DMS79 (cell line): Measurements from ENCODE around the gene TEAD2.

Experiments used
- DNase-seq: peaks from one replicate; lab custom pipeline; 2025; lab: John Stamatoyannopoulos, UW

Gene TEAD2

DNA sequence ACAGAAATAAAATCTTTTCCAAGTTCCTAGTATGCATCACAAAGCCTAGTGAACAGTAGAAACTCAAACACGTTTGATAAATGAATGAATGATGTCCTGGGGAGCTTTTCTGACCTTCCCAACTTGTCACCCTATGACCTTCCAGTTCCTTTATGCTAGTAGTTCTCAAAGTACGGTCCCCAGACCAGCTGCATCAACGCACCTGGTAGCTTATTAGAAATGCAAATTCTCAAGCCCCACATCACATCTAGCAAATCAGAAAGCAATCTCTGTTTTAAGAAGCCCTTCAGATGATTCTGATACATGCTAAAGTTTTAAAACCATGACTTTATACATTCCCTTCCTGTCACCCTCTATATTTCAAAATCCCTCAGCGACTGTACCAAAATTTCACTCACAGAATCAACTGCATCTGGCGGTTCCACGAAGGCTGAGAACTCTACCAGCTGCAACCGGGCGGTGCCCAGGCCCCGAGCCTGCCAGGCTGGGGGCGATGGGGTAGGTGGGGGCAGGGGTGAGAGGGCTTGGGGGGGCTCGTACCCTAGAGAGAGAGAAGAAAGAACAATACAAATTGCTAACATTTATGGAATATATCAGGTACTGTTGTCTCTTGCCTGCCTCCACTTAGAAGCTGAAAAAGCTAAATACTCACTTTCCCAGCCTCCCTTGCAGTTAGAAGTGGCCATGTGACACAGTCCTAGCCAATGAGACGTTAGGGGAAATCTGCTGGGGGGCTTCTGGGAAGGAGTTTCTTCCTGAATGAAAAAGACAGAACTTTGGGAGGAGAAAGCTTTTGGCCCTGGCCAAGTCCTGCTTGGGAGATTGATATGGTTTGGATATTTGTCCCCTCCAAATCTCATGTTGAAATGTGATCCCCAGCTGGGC lies 13.7 kb downstream of the TEAD2 start:
- no peak for DNase-seq

DNA sequence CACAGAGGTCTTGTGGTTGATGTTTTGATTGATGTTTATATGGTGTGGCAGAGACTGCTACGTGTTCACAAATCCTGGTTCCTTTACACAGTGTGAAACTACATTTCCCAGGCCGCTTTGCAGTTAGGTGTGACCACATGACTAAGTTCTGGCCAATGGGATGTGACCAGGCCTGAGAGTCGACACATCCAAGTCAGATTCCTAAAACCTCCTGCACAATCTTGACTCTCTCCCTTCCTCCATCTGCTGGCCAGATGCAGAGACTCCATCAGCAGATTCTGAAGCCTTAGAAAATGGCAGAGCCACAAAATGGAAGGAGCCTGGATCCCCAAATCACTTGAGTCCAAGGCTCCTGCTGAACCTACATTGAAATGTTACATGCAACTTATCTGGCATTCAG lies 14.4 kb downstream of the TEAD2 start:
- DNase-seq = no peak

DNA sequence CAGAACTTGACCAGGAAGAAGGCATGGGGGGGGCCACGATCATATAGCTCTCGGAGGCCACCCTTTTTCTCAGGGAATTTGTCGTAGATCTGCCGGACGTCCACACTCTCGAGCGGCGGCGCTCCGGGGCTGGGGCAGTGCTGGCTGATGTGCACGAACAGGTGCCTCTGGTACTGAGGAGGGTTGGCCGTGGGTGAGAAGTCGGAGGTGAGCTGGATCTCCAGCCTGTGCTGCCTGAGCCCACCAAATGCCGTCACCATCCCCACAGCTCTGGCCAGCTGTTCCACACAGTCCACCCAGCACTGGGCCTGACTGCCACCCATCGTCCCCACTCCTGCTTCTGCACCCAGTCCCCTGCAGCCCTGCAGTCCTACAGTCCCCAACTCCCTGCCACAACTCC lies 15.0 kb downstream of the TEAD2 start:
- no peak for DNase-seq

DNA sequence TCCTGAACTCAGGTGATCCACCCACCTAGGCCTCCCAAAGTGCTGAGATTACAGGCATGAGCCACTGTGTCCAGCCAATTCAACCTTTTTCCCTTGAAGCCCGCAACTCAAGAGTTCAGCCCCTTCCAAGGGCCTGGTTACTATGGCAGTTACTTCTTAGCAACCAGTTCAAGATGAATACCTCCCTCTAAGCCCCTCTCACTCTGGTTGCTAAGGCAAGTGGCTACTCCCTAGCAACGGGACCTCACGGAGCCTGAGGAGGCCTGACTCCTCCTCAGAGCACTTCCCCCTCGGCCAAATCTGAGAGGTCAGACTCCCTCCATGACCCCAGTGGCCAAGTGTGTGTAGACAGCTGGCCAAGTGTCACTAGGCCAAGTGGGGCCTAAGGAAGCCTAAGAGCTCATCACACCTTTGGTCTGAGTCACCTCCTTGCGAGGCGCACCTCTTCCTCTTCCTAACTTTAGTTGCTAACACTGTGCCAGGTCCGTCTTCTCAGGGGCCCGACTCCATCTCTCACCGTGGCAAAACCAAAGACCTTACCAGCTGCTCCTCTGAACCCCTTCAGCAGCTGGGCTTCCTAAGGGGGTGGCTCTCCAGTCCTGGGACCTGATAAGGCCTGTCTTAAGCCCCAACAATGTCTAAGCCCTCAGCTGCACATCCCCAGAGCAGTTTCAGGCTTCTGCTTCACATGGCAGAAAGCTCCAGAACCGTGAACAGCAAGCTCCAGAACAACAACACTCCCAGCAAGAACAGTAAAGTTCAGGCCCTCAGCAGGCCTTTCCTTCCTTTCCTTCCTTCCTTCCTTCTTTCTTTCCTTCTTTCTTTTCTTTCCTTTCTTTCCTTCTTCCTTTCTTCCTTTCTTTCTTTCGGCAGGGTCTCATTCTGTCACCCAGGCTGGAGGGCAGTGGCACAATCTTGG lies 17.5 kb downstream of the TEAD2 start:
- DNase-seq = no peak

DNA sequence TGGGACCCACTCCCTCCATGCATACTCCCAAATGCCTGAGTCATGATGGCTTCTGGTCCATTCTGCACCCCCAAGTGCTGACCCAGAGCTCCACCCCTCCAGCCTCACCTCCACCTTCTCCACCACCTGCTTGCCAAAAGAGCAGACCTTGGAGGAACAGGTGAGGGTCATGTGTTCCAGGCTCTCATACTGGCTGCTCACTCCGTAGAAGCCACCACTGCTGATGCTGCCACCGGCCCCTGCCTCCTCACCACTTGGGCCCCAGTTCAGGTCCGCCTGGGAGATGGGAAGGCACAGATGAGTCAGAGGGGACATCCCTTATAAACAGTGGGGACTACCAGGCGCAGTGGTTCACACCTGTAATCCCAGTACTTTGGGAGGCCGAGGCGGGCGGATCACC lies 19.1 kb downstream of the TEAD2 start:
- DNase-seq = no peak

DNA sequence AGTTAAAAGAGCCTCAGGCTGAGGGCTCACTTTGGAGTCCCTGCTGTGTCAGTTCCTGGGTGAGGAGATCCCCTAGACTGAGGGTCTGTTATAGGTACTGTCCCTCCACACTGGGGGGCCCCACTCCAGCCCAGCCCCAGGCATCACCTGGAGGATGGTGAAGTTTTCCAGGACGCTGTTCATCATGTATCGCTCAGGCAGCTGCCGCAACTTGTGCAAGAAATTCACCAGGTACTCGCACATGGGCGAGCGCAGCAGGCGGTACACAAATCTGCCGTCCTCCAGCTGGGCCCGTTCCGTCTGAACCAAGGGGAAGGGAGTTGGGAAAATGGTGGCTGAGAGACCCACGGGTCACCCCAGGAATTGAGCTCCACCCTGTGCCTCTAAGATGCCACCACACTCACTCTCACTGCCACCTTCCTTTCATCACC lies 19.9 kb downstream of the TEAD2 start:
- DNase-seq = no peak

DNA sequence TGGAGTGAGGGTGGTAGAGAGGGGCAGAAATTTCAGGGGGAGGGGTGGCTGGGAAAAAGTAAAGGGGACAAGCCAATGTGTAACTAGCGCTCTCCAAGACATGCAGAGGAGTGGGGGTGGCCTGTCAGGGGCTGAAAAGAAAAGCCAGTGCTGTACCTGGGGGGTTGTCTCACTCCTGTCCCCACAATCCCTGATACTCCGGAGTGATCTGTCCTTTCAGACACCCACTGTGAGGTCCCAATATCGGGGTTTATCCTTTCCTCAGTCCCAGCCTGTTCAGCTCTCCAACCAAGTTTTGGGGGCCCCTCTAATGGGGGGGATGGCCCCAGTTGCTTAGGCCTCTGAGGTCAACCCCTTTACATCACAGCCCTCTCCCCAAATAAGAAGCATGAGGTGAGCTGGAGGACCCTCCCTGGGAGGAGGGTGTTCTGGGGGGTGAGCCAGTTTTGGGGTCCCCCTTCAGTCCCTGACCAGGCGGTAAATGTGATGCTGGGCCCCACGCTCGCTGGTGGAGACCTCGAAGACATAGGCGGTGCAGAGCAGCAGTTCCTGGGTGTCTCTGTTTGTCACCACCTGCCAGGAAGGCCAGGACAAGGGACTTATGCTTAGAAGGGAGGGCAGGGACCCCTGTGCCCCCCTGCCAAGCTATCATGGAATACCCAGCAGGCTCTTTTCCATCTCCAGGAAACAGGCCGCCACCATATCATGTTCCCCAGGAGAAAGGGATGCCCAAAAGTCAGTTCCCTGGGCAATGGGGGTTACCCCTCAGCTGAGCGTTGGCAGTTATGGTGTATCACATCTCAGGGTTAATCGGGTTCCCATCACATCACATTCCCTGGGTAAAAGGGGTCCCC lies 21.1 kb downstream of the TEAD2 start:
- no peak for DNase-seq

DNA sequence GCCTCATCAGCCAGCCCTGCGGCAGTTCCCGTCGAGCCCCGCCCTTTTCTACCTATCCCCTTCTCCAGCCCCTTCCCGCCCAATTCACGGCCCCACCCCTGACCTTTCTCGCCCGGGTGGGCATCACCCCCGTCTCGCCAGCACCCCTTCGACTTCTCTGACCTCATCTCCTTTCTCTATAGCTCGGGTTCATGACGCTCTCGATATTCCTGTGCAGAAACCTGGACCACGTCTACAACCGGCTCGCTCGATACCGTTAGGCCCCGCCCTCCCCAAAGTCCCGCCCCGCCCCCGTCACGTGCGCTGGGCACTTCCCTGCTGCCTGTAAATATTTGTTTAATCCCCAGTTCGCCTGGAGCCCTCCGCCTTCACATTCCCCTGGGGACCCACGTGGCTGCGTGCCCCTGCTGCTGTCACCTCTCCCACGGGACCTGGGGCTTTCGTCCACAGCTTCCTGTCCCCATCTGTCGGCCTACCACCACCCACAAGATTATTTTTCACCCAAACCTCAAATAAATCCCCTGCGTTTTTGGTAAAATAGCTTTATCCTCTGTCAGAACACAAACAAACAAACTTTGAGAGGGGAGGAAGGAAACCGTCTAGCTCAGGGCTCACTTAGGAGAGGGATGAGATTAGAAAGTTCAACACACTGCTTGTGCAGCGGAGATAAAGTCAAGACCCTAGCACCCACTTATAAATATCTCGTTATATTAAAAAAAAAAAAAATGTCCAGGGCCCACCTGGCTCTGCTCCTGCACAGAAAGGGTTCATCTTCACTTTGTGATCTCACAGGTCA lies 21.9 kb downstream of the TEAD2 start:
- DNase-seq = no peak

DNA sequence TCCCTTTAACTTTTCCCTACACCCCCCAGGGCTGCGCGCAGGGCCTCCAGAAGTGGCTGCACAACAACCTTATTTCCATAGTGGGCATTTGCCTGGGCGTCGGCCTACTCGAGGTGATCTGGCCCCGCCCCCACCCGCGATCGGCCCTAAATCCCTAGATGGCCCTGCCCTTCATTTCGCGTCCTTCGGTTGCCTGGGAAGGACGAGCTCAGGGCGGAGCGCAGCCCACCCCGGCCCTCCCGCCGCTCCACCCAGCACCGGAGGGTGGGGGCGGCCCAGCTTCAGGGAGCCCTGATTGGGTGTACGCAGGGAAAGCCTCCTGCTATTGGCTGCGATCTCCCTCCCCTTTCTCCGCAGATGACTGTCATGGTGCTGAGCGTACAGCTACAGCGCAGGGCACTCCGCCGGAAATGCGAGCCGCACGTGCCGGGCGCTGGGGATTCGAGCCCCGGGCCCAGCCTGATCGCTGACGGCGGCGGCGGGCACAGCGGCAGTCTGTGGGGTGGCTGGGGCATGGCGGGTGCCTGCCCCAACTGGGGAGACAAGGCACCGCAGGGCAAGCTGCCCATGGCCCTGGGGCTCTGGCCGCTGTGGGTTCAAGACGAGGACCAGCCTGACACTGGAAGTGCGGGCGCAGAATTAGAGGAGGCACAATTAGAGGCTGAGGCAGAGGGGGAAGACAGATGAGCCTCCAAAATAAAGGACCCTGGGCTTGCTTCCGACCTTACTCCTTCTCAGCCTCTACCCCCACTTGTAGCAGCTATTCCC lies 22.7 kb downstream of the TEAD2 start:
- no peak for DNase-seq

DNA sequence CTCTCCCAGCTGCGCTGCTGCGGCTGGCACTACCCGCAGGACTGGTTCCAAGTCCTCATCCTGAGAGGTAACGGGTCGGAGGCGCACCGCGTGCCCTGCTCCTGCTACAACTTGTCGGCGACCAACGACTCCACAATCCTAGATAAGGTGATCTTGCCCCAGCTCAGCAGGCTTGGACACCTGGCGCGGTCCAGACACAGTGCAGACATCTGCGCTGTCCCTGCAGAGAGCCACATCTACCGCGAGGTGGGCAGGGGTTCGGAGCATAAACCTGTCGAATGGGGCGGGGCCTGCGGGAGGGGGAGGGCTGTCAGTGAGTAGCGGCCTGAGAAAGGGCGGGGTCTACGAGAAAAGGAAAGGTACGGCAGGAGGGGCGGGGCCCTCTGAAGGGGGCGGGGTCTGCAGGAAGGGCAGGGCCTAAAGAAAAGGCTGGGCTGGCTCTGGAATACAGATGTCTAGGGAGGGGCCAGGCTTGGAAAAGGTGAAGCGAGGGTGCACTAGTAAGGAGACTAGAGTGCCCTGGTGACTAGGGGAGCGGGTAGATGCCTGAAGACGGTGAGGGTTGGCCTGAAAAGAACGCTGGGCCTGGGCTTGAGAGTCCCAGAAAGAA lies 23.4 kb downstream of the TEAD2 start:
- DNase-seq = no peak

DNA sequence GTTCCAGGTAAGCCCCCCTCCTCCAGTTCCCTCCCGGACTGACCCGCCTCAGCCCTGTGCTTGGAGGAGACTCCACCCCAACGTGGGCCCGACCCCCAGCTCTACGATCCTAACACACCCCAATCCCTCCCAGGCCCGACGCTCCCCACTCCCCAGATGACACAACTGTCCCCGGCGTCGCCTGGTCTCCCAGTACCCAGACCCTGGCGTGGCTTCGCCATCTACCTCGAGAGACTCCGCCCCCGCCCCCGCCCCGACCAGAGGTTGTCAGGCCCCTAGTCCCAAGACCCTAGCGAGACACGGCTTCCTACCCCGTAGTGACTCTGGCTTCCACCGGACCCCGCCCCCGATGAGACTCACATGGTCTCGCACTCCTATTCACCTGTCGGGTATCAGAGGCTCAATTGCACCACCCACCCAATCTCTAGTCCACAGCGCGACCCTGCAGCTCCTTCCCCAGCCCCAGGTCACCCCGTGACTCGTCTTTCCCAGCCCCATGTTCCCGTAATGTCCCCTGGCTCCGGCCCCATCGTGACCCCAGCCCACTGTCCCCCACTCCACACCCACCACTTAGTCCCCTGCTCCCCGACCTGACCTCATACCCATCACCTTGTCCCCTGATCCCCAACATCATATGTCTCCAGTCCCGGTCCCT lies 24.1 kb downstream of the TEAD2 start:
- DNase-seq = no peak

DNA sequence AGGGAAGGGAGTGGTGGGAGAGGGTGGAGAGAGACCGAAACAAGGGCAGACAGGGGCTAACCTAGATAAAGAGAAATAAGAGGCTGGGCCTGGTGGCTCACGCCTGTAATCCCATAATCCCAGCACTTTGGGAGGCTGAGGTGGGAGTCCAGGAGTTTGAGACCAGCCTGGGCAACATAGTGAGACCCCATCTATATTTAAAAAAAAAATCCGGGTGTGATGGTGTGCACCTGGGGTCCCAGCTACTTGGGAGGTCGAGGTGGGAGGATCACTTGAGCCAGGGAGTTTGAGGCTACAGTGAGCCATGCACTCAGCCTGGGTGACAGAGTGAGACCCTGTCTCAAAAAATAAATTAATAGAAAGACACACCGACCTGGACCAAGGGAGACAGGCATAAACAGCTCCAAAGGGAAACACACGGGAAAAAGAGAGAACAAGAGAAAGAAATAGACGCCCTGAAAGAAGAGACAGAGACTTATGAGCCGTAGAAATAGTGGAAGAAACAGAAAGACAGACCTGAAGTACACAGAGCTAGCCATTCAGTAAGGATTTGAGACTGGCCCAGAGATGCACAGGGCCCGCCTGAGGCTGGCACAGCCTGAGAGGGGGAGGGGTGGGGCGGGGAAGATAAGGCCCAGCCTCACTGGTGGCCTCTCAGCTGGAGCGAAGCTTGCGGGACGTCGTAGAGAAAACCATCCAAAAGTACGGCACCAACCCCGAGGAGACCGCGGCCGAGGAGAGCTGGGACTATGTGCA lies 24.8 kb downstream of the TEAD2 start:
- DNase-seq = no peak

DNA sequence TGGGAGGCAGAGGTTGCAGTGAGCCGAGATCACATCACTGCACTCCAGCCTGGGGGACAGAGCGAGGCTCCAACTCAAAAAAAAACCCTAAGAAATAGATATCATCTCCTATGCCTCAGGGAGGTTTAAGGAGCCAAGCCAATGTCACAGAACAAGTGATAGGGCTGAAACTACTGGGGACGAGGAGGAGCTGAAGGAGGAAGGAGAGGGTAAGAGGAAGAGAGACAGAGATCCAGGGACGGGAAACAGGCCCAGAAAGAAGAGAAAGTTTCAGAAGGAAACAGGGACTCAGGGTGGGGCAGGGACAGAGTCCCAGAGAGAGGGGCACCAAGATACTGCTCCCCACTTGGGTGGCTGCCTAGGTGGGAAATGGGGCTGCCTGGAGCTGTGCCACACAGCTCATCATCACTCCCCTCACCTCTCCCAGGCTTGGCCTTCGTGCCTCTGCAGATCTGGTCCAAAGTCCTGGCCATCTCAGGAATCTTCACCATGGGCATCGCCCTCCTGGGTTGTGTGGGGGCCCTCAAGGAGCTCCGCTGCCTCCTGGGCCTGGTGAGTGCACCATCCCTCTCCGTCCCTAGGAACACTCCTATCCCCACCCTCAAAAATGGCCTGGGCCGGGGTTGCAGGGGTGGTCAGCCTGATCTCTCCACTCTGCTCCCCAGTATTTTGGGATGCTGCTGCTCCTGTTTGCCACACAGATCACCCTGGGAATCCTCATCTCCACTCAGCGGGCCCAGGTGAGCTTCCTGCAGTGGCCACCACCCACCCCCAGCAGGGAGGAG lies 25.5 kb downstream of the TEAD2 start:
- DNase-seq = no peak

DNA sequence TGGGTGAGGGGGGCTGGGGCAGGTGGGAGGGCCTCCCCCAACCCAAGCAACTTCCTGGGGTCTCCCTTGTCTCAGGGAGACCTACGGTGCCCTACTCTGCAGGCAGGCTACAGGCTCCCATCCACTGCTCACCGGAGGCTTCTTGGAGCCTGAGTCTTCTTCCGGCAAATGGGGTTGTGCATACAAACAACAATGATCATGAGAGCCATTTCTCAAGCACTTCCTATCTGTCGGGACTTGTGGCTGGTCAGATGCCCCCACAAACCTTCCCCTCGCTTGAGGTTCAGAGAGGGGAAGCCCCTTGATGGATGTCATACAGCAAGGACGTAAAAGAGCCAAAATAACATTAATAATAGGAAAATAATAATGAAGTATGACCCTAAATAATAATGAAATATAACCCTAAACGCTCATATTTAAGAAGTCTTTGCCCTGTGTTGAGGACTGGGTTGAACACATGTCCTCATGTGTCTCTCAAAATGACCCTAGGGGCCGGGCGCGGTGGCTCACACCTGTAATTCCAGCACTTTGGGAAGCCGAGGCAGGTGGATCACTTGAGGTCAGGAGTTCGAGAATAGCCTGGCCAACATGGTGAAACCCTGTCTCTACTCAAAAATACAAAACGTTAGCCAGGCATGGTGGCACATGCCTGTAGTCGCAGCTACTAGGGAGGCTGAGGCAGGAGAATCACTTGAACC lies 26.3 kb downstream of the TEAD2 start:
- DNase-seq = no peak

DNA sequence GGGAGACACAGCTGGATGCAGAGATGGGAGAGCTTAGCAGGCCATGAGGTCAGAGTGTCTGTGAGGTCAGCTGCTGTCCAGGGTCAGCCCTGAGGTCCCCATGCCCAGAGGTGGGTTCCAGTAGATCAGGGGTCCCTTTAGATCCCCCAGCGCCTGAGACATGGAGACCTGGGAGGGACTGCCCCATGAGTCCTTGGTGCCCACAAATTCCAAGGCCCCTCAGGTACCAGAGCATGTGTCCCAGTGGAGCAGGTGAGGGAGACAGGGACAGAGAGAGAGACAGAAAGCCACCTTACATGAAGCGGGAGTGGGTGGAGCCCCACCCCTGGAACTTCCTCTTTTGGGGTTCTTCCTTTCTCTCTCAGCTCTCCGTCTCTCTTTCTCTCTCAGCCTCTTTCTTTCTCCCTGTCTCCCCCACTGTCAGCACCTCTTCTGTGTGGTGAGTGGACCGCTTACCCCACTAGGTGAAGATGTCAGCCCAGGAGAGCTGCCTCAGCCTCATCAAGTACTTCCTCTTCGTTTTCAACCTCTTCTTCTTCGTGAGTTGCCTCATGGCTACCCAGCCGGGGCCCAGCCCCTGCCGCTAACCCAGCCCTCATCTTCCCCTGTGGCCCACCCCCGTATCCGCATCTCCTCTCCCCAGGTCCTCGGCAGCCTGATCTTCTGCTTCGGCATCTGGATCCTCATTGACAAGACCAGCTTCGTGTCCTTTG lies 27.0 kb downstream of the TEAD2 start, which contains the start of gene CD37:
Gene CD37 (plus strand): TSS at position 336 of the 713 bp plus-strand sequence. CDS start 135 bp downstream, at position 471.
- no peak for DNase-seq

DNA sequence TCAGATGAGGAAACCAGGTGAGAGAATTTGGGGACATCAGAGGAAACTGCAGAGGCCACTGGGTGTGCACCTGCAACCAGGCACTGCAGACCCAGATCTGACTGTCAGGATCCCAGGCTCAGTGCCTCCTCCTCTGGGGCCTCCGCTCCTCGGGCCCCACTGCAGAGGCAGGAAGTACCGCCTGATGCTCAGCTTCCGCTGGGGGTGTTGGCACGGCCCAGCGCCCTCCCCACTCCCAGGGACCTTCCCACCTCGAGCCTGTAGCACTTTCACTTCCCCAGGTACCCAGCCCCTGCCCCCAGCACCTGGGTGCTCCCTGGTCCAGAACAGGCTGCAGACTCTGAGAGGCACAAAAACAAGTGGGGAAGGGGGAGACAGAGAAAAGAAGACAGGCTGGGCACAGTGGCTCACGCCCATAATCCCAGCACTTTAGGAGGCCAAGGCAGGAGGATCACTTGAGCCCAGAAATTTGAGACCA lies 28.4 kb downstream of the TEAD2 start:
- no peak for DNase-seq
